D721Med (cell line): Measurements from ENCODE around the gene PGP.

Source experiments
- DNase-seq: peaks from one replicate; pipeline ENCODE4 v3.0.0; 2011; ENCODE audit warnings: low spot score; ENCODE audit not compliant: insufficient read length
- FAIRE-seq: peaks from 2 replicates; lab custom pipeline; 2011; peaks lifted over from hg19 to GRCh38; lab: Jason Lieb, UNC
- TF ChIP-seq, protein P1 (sequence below): IDR thresholded peaks from 2 replicates; pipeline ENCODE4 v1.5.1; 2012; ENCODE audit warnings: mild to moderate bottlenecking, control low read depth; ENCODE audit not compliant: insufficient read depth; ENCODE audit errors: missing control alignments

PGP gene

DNA sequence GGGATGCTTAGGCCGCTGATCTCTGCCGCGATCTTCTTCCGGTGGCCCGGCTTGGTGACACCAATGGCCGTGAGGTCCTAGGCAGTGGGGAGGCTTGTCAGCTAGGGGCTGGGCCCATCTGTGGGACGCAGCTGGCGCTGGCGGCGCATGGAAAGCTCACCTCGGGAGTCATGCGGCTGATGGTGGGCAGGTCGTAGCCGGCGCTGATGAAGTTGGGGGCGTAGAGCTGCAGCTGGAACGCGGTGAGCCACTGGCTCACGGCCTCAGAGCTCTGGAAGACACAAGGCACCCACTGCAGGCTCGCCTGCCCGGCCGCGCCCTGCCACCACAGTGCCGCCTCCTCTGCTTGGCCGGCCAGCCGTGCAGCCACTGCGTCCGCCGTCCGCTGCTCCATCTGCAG lies 31.0 kb downstream of the PGP start:
- FAIRE-seq: no peak
- DNase-seq: no peak

DNA sequence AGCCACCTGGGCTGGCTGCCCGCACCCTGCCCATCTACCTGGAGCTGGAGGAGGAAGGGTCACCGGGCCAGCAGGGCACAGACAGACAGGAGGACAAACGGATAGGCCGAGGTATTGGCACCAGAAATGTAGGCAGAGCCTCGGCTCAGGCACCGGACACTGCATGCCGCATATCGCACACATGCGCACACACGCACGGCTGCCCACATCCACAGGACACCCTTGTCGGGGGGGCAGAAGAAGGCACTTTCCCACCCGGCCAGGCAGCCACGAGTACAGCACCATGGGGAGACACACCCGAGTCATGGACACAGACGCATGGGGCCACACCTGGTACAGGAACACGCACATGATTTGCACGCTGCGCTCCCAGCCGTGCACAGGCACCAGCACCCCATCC lies 32.7 kb downstream of the PGP start:
- TF ChIP-seq, protein P1, sequence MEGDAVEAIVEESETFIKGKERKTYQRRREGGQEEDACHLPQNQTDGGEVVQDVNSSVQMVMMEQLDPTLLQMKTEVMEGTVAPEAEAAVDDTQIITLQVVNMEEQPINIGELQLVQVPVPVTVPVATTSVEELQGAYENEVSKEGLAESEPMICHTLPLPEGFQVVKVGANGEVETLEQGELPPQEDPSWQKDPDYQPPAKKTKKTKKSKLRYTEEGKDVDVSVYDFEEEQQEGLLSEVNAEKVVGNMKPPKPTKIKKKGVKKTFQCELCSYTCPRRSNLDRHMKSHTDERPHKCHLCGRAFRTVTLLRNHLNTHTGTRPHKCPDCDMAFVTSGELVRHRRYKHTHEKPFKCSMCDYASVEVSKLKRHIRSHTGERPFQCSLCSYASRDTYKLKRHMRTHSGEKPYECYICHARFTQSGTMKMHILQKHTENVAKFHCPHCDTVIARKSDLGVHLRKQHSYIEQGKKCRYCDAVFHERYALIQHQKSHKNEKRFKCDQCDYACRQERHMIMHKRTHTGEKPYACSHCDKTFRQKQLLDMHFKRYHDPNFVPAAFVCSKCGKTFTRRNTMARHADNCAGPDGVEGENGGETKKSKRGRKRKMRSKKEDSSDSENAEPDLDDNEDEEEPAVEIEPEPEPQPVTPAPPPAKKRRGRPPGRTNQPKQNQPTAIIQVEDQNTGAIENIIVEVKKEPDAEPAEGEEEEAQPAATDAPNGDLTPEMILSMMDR: no peak
- FAIRE-seq: no peak

More for the DNA sequence above, 31.0 kb downstream of the PGP start:
- TF ChIP-seq, protein P1: no peak

DNA sequence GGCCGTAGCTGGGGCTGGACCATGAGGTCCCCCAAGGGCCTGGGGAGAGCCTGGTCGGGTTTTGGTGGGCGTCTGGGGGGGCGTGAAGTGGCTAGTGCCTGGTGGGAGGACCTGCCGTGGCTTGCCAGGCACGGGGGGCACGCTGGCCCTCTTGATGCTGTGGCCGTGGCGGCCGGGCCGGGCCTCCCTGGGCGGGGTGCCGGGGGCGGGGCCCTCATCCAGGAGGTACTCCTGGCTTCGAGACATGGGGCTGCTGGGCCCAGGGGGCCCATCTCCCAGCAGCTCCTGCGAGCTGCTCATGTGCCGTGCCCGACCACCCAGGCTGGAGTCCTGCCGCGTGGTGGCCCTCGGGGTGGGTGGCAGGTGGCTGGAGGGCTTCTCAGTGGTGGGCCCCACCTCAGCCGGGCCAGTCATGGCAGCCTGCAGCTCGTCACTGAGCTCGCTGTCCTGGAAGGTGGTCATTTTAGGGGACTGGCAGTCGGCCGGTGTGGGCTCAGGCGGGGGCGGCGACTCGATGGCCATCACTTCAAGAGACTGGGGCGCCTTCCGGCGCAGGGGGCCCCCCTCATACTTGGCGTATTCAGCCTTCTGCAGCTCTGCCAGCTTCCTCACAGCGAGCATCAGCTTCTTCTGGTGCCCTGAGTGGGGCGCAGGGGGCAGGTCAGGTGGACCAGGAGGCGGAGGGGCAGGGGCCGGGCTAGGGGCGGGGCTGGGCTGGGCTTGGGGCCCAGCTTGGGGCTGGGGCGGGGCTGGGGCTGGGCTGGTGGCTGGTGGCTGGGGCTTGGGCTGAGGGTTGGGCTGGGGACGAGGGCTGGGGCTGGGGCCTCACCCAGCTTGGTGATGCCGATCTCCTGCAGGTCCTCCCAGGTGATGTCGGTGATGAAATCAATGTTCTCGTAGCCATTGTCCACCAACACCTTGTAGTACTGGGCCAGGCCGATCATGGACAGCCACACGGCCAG lies 33.4 kb downstream of the PGP start:
- TF ChIP-seq, protein P1: no peak
- DNase-seq (no peak), FAIRE-seq (no peak)

More for the DNA sequence above, 32.7 kb downstream of the PGP start:
- no peak for DNase-seq

DNA sequence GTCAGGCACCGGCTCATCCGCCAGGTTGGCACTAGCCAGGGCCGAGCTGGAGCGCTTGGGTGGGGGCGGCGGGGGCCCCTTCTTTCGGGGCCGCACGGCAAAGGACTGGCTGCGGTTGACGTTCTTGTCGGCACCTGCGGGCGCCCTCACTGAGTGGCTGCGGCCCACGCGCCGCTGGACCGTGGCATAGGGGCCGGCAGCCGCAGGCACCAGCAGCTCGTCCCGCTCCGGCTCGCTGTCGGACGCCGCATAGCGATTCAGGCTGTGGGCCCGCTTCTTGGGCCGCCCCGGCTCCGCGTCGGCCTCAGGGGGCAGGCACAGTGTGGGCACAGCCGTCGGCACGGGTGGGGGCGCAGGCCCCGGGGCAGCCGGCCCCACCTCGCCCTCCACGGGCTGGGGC lies 34.2 kb downstream of the PGP start:
- TF ChIP-seq, protein P1: no peak
- DNase-seq (no peak), FAIRE-seq (no peak)

DNA sequence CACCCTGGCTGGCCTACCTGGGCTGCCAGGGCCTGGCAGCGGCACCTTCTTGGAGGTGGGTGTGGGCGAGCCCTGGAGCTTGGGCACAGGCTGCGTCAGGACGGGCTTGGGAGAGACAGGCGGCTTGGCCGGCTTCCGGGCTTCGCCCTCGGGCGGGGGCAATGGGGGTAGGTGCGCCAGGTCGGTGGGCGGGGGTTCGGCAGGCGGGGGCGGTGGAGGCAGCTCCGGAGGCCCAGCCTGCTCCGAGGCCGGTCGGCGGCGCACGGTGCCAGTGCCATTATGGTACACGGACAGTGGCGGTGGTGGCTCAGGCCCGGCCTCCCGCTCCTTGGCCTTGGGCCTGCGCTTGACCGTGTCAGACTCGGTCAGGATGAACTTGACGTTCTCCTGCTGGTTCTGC lies 35.1 kb downstream of the PGP start:
- no peak for DNase-seq

DNA sequence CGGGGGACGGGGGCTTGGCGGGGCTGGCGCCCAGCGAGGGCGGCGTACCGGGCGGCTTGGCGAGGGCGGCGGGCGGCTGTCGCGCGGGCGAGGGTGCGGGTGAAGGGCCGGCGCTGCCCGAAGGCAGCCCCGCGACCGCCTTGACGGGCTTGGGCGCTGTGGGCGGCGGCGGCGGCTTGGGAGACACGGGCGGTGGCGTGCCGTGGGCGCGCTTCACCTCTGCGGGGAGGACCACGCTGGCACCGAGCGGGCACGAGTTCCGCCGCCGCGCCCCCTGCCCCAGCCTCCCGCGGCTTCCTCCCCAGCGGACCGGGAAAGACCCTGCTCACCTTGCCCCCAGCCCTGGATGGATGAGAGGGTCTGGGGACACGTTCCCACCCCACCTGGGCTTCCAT lies 35.5 kb downstream of the PGP start:
- FAIRE-seq (no peak), DNase-seq (no peak)
- TF ChIP-seq, protein P1: no peak

More for the DNA sequence above, 35.1 kb downstream of the PGP start:
- TF ChIP-seq, protein P1: no peak
- FAIRE-seq: no peak

DNA sequence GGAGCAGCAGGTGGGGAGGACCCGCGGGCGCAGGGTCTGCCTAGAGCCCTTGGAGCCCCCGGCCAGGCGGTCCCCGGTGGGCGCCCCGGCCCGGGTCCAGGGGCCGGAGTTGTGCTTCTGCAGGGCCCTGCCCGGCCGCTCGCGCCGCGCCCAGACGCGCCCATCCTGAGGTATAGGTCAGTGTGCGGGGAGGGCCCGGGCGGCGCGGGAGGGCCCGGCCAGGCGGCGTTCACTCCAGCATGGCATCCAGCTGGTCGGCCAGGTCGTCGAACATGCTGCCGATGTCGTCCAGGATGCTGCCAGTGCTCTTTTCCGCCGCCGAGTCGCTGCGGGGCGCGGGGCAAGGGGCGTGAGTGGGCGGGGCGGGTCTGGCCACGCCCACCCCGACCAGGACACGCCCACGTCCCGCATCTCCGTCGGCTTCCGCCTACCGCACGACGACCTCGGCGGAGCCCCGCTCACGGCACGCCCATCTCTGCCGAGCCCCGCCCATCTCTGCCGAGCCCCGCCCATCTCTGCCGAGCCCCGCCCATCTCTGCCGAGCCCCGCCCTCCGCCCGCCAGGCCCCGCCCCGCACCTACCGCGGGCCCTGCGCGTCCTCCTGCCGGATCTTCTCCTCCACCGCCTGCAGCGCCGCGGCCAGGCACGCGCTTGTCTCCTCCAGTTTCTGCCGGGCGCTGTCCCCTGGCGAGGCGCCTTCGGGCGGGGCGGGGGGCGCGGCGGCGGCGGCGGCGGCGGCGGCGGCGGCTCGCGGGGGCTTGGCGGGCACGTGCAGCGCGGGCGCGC lies 36.1 kb downstream of the PGP start:
- TF ChIP-seq, protein P1: no peak
- FAIRE-seq (no peak), DNase-seq (no peak)
